Erythroblast (primary cell): ENCODE results near the gene ARHGEF1.

Experiments
- GATA1 ChIP-seq: IDR thresholded peaks from 2 replicates; pipeline ENCODE4 v1.6.1; 2011; ENCODE audit warnings: low read depth, mild to moderate bottlenecking, control low read depth, low read length, moderate library complexity
- POLR2A ChIP-seq: IDR thresholded peaks from 2 replicates; pipeline ENCODE4 v1.6.1; 2011; ENCODE audit warnings: mild to moderate bottlenecking, low read length

- no peak for TF ChIP-seq POLR2A
- TF ChIP-seq GATA1: no peak
Measured at GRCh38 chr19:41956621-41957020, 73.6 kb downstream of the ARHGEF1 start.
